ENCODE data around the gene ACADL. TPM values are rescaled to one million over a fixed set of nuclear protein-coding genes. Genes with fewer than 3 reads are reported as not detected.

Gene ACADL
- total RNA-seq, 1 experiment from 2014 or later = not detected

- H3K79me2 ChIP-seq (ENCODE audit: insufficient read depth, low read length) = no peaks in the 10 kb centered on the region
Observed at GRCh38 chr2:210230984-210231383, 5.7 kb upstream of the ACADL start.

More at GRCh38 chr2:210230984-210231383, 5.7 kb upstream of the ACADL start:
- Histone ChIP-seq H3K27me3 (ENCODE audit: insufficient read depth, low read length) (no peaks in the 10 kb centered on the region), H2AFZ (ENCODE audit: low read depth, low read length, poor library complexity, severe bottlenecking) (no peak overlapping the region), H3K36me3 (ENCODE audit: control insufficient read depth in 1 of 2, insufficient read depth in 2 of 2, low read length in 2 of 2) (no peaks in the 10 kb centered on the region), H3K4me1 (ENCODE audit: control insufficient read depth in 1 of 2, insufficient read depth in 2 of 2, low read length in 2 of 2) (no peaks in the 10 kb centered on the region), H3K27ac (ENCODE audit: low read depth, low read length) (no peak overlapping the region), H3K4me3 (replicated peaks in 1 of 2; ENCODE audit: low read depth in 1 of 2, low read length in 2 of 2) (no peak overlapping the region), H3K9me2 (ENCODE audit: insufficient read depth) (no peaks in the 10 kb centered on the region), H3K9ac (ENCODE audit: low read length) (no peak overlapping the region), H3K4me2 (ENCODE audit: low read length) (no peak overlapping the region), H4K20me1 (ENCODE audit: insufficient read depth) (no peaks in the 10 kb centered on the region), H3K9me3 (ENCODE audit: control insufficient read depth in 1 of 2, insufficient read depth in 1 of 2, low read depth in 1 of 2, low read length in 2 of 2) (no peaks in the 10 kb centered on the region)
- ChIA-PET RAD21 (ENCODE audit: low non-redundant PET in 1 of 2, low total read pairs in 2 of 2, uncharacterized antibody in 2 of 2, unreplicated experiment in 2 of 2) (no interaction called here), POLR2A (no interaction called here), CTCF (interaction anchor here (0.6 kb wide), 1 partner anchor 12 kb away, joined by 3 read pairs; no protein-coding TSS in a partner anchor)
- intact Hi-C loops (cut with micrococcal nuclease) = no loop called here
- no peak for ATAC-seq
- no peak for TF ChIP-seq CEBPB (IDR thresholded peaks at IDR 0.05; ENCODE audit: low read depth)
- TF ChIP-seq TCF7L2 (IDR thresholded peaks at IDR 0.05; ENCODE audit: borderline replicate concordance, extremely low read depth, insufficient read depth, insufficient read length) = no peak
- TF ChIP-seq YY1 (IDR thresholded peaks at IDR 0.05; ENCODE audit: extremely low read depth, insufficient replicate concordance, low read depth, low read length) = no peak
- TF ChIP-seq CBX3 (IDR thresholded peaks at IDR 0.05; ENCODE audit: low read depth) = no peak
- no peak for TF ChIP-seq REST (IDR thresholded peaks at IDR 0.05; ENCODE audit: low read depth)
- TF ChIP-seq ELF1 (IDR thresholded peaks at IDR 0.05; ENCODE audit: borderline replicate concordance, low read depth) = no peak
- no peak for TF ChIP-seq EZH2phosphoT487 (IDR thresholded peaks at IDR 0.05; ENCODE audit: borderline replicate concordance)
- no peak for TF ChIP-seq SP1 (IDR thresholded peaks at IDR 0.05; ENCODE audit: low read depth)
- TF ChIP-seq ATF3 (IDR thresholded peaks at IDR 0.05) = no peak
- TF ChIP-seq EGR1 (IDR thresholded peaks at IDR 0.05; ENCODE audit: low read depth) = no peak
- TF ChIP-seq ZFX (IDR thresholded peaks at IDR 0.05) = no peak
- TF ChIP-seq ZNF274 (IDR thresholded peaks at IDR 0.05; ENCODE audit: low read depth, low read length) = no peak
- TF ChIP-seq RAD21 (IDR thresholded peaks at IDR 0.05; ENCODE audit: low read depth) = no peak
- TF ChIP-seq SRF (IDR thresholded peaks at IDR 0.05; ENCODE audit: low read depth) = no peak
- TF ChIP-seq POLR2AphosphoS5 (IDR thresholded peaks at IDR 0.05; ENCODE audit: low read depth, low read length) = no peak
- TF ChIP-seq MAX (IDR thresholded peaks at IDR 0.05) = no peak
- no TSS peak for BruUV-seq (replicated peaks)
- DNase-seq (ENCODE audit: low read depth, low spot score) = no peak

Measured in HCT116 (cell line).